Measurements from ENCODE around the gene C22orf23.

DNA sequence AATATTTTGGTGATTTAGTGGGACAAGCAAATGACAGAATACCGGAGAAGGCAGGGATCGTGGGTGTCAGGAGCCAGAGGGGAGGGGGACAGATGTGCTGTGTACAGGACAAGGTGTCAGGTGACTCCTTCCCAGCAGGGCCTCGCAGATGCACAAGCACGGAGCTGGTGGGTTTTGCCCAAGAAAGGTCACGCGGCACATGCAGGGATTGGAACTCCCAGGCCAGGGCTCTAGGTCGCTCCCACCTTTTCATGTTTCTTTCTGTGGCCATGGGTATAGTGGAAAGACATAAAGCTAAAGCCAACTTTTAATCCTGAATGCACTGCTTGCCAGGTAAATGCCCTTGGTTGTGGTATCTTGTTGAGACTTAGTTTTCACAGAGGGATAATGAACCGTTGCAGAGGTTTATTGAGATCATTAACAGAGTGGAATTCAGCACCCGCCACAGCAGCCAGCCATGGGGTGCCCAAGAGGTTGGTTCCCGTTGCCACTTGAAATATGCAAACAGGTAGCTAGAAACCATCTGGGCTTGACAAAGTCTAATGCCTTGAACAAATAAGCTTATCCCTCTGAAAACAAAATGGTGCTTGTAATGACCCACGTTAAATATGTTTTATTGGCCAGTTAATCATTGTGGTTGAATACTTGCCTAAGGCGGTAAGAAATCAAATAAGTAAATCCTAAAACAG, 10.1 kb downstream of the C22orf23 start:
- TF ChIP-seq CTCF (IDR thresholded peaks at IDR 0.05) (no peak), POLR2A (IDR thresholded peaks at IDR 0.05) (no peak), EP300 (IDR thresholded peaks at IDR 0.05) (no peak), POLR2AphosphoS5 (IDR thresholded peaks at IDR 0.05) (no peak)

Measured in suprapubic skin (tissue), 4 donors.